HepG2 (cell line): ENCODE results near the gene KRT12. TPM values are rescaled to one million over a fixed set of nuclear protein-coding genes. Genes with fewer than 3 reads are reported as not detected.

Experiments
- BHLHE40 ChIP-seq: IDR thresholded peaks from 2 replicates; pipeline ENCODE4 v1.6.1; 2011; ENCODE audit warnings: low read length, improper control_type of control experiment
- CAMTA2 ChIP-seq: sonication (generic); formaldehyde crosslinking; IDR thresholded peaks from 2 replicates; pipeline ENCODE4 v1.4.0; 2020; ENCODE audit warnings: mild to moderate bottlenecking, missing genetic modification reagents, borderline replicate concordance
- KLF11 ChIP-seq: IDR thresholded peaks from 2 replicates; pipeline ENCODE4 v1.6.1; 2016; ENCODE audit warnings: missing compliant biosample characterization
- NBN ChIP-seq: fragments of 450-650 bp; conservative IDR thresholded peaks from 2 replicates; pipeline ENCODE4 v1.6.1; 2017
- NFYB ChIP-seq: sonication (generic); formaldehyde crosslinking; IDR thresholded peaks from 2 replicates; pipeline ENCODE4 v1.4.0; 2020; ENCODE audit warnings: missing genetic modification reagents
- NPAS2 ChIP-seq: sonication (generic); formaldehyde crosslinking; IDR thresholded peaks from 2 replicates; pipeline ENCODE4 v1.8.0; 2022; ENCODE audit warnings: mild to moderate bottlenecking, missing genetic modification reagents, borderline replicate concordance
- PLRG1 ChIP-seq: fragments of 450-650 bp; conservative IDR thresholded peaks from 2 replicates; pipeline ENCODE4 v1.6.1; 2016
- PRMT3 ChIP-seq: sonication (generic); formaldehyde crosslinking; IDR thresholded peaks from 2 replicates; pipeline ENCODE4 v1.8.1; 2022; ENCODE audit warnings: low read depth, mild to moderate bottlenecking, moderate library complexity, missing genetic modification reagents, borderline replicate concordance
- SAFB2 ChIP-seq: sonication (generic); formaldehyde crosslinking; IDR thresholded peaks from 2 replicates; pipeline ENCODE4 v1.5.1; 2020; ENCODE audit warnings: missing genetic modification reagents, low read depth, mild to moderate bottlenecking, borderline replicate concordance
- SMAD1 ChIP-seq: sonication (generic); formaldehyde crosslinking; IDR thresholded peaks from 2 replicates; pipeline ENCODE4 v1.4.0; 2020; ENCODE audit warnings: missing genetic modification reagents, low read depth, mild to moderate bottlenecking, borderline replicate concordance
- TEAD3 ChIP-seq: optimal IDR thresholded peaks from 2 replicates; pipeline ENCODE3; 2016; ENCODE audit warnings: borderline replicate concordance
- ZBTB42 ChIP-seq: sonication (generic); formaldehyde crosslinking; IDR thresholded peaks from 2 replicates; pipeline ENCODE4 v1.5.0; 2020; ENCODE audit warnings: mild to moderate bottlenecking, missing genetic modification reagents
- ZNF20 ChIP-seq: sonication (generic); formaldehyde crosslinking; IDR thresholded peaks from 2 replicates; pipeline ENCODE4 v1.4.0; 2020; ENCODE audit warnings: mild to moderate bottlenecking, moderate library complexity, missing genetic modification reagents
- ZNF550 ChIP-seq: sonication (generic); formaldehyde crosslinking; IDR thresholded peaks from 2 replicates; pipeline ENCODE4 v1.4.0; 2020; ENCODE audit warnings: mild to moderate bottlenecking, missing genetic modification reagents, borderline replicate concordance
- ZNF607 ChIP-seq: sonication (generic); formaldehyde crosslinking; IDR thresholded peaks from 2 replicates; pipeline ENCODE4 v1.5.1; 2020; ENCODE audit warnings: missing genetic modification reagents, mild to moderate bottlenecking, borderline replicate concordance
- ZSCAN25 ChIP-seq: sonication (generic); formaldehyde crosslinking; IDR thresholded peaks from 2 replicates; pipeline ENCODE4 v1.8.0; 2022; ENCODE audit warnings: mild to moderate bottlenecking, missing genetic modification reagents
- ZSCAN30 ChIP-seq: sonication (generic); formaldehyde crosslinking; IDR thresholded peaks from 2 replicates; pipeline ENCODE4 v1.5.0; 2020; ENCODE audit warnings: mild to moderate bottlenecking, missing genetic modification reagents
- polyA plus RNA-seq, 8 experiments: library from polyadenylated mRNA; depleted of rRNA in 3 of 8; stranded (reverse) in 7 of 8; unstranded in 1 of 8; fragments of >200 nt; fragmentation: Illumina TruSeq in 4 of 8; extraction: Trizol in 4 of 8; gene quantifications; 2 replicates each; pipeline versions ENCODE4 v1.2.1 to v1.2.3, GENCODE V29; 2011 to 2016; ENCODE audit warnings: low read depth in 4 of 8, missing spikeins in 1 of 8, mixed read lengths in 1 of 8; ENCODE audit not compliant: insufficient read depth in 1 of 8
- total RNA-seq, 5 experiments: library from RNA; depleted of rRNA; stranded (reverse); fragments of >200 nt; fragmentation: Illumina TruSeq; extraction: Trizol; gene quantifications; 2 replicates each; pipeline ENCODE4 v1.2.3, GENCODE V29; 2016; ENCODE audit warnings: low read depth in 1 of 5
- TF ChIP-seq, protein P1 (sequence below): sonication (generic); formaldehyde crosslinking; IDR thresholded peaks from 2 replicates; pipeline ENCODE4 v1.4.0; 2020; ENCODE audit warnings: missing genetic modification reagents, borderline replicate concordance
- TF ChIP-seq, protein P2 (sequence below): IDR thresholded peaks from 2 replicates; pipeline ENCODE4 v1.6.1; 2012; ENCODE audit warnings: low read depth, low read length, improper control_type of control experiment
- TF ChIP-seq, protein P3 (sequence below): IDR thresholded peaks from 2 replicates; pipeline ENCODE4 v1.6.1; 2012; ENCODE audit warnings: low read length, improper control_type of control experiment

The KRT12 gene
- total and polyA plus RNA-seq, 2 of the 13 experiments (the other 11 are each of a cell fraction or from before 2014, with no cell fraction given), result 0.07 to 0.09 TPM

DNA sequence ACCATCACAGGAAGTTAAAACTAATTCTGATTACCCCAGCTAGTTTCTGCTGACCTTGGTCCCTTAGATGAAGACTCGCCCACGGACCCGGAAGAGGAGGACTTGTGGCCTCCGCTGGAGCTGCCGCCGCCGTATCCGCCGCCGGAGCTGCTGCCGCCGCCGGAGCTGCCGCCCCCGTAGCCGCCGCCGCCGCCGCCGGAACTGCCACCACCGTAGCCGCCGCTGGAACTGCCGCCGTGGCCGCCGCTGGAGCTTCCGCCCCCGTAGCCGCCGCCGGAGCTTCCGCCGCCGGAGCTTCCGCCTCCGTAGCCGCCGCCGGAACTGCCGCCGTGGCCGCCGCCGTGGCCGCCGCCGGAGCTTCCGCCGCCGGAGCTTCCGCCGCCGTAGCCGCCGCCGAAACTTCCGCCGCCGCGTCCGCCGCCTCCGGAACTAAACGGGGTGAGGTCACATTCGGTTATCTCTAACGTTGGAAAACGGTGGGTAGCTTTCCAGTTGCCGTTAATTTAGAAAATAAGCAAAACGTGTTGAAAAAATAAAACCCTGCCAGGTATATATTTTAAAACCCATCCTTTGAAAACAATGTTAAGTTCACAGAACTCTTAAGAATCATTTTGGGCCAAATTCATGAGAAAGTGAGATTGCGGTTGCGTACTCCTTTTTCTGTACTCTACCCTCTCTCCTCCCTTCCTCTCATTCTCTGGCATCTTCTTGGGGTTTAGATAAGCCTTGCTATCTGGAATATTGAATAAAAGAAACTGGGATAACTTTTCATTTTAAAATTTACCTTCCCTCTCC, 48.1 kb downstream of the KRT12 start (continued):
- TF ChIP-seq, protein P1, sequence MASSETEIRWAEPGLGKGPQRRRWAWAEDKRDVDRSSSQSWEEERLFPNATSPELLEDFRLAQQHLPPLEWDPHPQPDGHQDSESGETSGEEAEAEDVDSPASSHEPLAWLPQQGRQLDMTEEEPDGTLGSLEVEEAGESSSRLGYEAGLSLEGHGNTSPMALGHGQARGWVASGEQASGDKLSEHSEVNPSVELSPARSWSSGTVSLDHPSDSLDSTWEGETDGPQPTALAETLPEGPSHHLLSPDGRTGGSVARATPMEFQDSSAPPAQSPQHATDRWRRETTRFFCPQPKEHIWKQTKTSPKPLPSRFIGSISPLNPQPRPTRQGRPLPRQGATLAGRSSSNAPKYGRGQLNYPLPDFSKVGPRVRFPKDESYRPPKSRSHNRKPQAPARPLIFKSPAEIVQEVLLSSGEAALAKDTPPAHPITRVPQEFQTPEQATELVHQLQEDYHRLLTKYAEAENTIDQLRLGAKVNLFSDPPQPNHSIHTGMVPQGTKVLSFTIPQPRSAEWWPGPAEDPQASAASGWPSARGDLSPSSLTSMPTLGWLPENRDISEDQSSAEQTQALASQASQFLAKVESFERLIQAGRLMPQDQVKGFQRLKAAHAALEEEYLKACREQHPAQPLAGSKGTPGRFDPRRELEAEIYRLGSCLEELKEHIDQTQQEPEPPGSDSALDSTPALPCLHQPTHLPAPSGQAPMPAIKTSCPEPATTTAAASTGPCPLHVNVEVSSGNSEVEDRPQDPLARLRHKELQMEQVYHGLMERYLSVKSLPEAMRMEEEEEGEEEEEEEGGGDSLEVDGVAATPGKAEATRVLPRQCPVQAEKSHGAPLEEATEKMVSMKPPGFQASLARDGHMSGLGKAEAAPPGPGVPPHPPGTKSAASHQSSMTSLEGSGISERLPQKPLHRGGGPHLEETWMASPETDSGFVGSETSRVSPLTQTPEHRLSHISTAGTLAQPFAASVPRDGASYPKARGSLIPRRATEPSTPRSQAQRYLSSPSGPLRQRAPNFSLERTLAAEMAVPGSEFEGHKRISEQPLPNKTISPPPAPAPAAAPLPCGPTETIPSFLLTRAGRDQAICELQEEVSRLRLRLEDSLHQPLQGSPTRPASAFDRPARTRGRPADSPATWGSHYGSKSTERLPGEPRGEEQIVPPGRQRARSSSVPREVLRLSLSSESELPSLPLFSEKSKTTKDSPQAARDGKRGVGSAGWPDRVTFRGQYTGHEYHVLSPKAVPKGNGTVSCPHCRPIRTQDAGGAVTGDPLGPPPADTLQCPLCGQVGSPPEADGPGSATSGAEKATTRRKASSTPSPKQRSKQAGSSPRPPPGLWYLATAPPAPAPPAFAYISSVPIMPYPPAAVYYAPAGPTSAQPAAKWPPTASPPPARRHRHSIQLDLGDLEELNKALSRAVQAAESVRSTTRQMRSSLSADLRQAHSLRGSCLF, result no peak
- TF ChIP-seq ZNF550 (CRISPR knock-in tag), result no peak
- TF ChIP-seq KLF11 (CRISPR knock-in tag), result no peak
- no peak for TF ChIP-seq NPAS2 (CRISPR knock-in tag)
- TF ChIP-seq ZNF607 (CRISPR knock-in tag), result no peak
- TF ChIP-seq CAMTA2 (CRISPR knock-in tag), result no peak
- TF ChIP-seq ZSCAN25 (CRISPR knock-in tag), result no peak
- TF ChIP-seq, protein P2, sequence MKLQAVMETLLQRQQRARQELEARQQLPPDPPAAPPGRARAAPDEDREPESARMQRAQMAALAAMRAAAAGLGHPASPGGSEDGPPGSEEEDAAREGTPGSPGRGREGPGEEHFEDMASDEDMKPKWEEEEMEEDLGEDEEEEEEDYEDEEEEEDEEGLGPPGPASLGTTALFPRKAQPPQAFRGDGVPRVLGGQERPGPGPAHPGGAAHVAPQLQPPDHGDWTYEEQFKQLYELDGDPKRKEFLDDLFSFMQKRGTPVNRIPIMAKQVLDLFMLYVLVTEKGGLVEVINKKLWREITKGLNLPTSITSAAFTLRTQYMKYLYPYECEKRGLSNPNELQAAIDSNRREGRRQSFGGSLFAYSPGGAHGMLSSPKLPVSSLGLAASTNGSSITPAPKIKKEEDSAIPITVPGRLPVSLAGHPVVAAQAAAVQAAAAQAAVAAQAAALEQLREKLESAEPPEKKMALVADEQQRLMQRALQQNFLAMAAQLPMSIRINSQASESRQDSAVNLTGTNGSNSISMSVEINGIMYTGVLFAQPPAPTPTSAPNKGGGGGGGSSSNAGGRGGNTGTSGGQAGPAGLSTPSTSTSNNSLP, result 0 out of 2 replicates have a peak, but pooled peaks have one; percentile 11
- TF ChIP-seq BHLHE40, result no peak
- no peak for TF ChIP-seq TEAD3 (CRISPR knock-in tag)
- no peak for TF ChIP-seq ZBTB42 (CRISPR knock-in tag)
- TF ChIP-seq, protein P3, sequence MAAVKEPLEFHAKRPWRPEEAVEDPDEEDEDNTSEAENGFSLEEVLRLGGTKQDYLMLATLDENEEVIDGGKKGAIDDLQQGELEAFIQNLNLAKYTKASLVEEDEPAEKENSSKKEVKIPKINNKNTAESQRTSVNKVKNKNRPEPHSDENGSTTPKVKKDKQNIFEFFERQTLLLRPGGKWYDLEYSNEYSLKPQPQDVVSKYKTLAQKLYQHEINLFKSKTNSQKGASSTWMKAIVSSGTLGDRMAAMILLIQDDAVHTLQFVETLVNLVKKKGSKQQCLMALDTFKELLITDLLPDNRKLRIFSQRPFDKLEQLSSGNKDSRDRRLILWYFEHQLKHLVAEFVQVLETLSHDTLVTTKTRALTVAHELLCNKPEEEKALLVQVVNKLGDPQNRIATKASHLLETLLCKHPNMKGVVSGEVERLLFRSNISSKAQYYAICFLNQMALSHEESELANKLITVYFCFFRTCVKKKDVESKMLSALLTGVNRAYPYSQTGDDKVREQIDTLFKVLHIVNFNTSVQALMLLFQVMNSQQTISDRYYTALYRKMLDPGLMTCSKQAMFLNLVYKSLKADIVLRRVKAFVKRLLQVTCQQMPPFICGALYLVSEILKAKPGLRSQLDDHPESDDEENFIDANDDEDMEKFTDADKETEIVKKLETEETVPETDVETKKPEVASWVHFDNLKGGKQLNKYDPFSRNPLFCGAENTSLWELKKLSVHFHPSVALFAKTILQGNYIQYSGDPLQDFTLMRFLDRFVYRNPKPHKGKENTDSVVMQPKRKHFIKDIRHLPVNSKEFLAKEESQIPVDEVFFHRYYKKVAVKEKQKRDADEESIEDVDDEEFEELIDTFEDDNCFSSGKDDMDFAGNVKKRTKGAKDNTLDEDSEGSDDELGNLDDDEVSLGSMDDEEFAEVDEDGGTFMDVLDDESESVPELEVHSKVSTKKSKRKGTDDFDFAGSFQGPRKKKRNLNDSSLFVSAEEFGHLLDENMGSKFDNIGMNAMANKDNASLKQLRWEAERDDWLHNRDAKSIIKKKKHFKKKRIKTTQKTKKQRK, result no peak
- TF ChIP-seq NFYB (CRISPR knock-in tag), result no peak
- no peak for TF ChIP-seq PLRG1
- TF ChIP-seq PRMT3 (CRISPR knock-in tag), result no peak
- no peak for TF ChIP-seq NBN
- 0 out of 2 replicates have a peak, but pooled peaks have one; percentile 55 for TF ChIP-seq SMAD1 (CRISPR knock-in tag)
- no peak for TF ChIP-seq ZNF20 (CRISPR knock-in tag)
- TF ChIP-seq SAFB2, result no peak
- no peak for TF ChIP-seq ZSCAN30 (CRISPR knock-in tag)
